ENCODE results near the gene ISG15. TPM values are rescaled to one million over a fixed set of nuclear protein-coding genes. Genes with fewer than 3 reads are reported as not detected.

Gene ISG15
- total and polyA plus RNA-seq, 2 of the 13 experiments (the other 11 are each of a cell fraction or from before 2014, with no cell fraction given): 42.1 to 54.9 TPM

- TF ChIP-seq DMTF1 (CRISPR knock-in tag; IDR thresholded peaks at IDR 0.05) (no peak), ZSCAN29 (CRISPR knock-in tag; conservative IDR thresholded peaks at IDR 0.05) (no peak), ZNF567 (CRISPR knock-in tag; IDR thresholded peaks at IDR 0.05; ENCODE audit: borderline replicate concordance) (no peak), GLMP (CRISPR knock-in tag; IDR thresholded peaks at IDR 0.05; ENCODE audit: borderline replicate concordance) (no peak), NR2F6 (IDR thresholded peaks at IDR 0.05) (no peak), NR2F6 (CRISPR knock-in tag; IDR thresholded peaks at IDR 0.05) (no peak), ZNF142 (CRISPR knock-in tag; IDR thresholded peaks at IDR 0.05) (0 out of 2 replicates have a peak, but pooled peaks have one; percentile 2), ZNF776 (CRISPR knock-in tag; IDR thresholded peaks at IDR 0.05) (no peak), ZMYM3 (CRISPR knock-in tag; IDR thresholded peaks at IDR 0.05) (no peak), HMGXB3 (CRISPR knock-in tag; IDR thresholded peaks at IDR 0.05; ENCODE audit: borderline replicate concordance) (no peak), ZNF547 (CRISPR knock-in tag; IDR thresholded peaks at IDR 0.05) (peak; percentile 35; the same call in 1 of the 2 replicates), ZNF496 (CRISPR knock-in tag; IDR thresholded peaks at IDR 0.05; ENCODE audit: insufficient replicate concordance) (no peak), ZNF710 (CRISPR knock-in tag; IDR thresholded peaks at IDR 0.05; ENCODE audit: borderline replicate concordance) (no peak)
Measured at GRCh38 chr1:966135-966703, 47.1 kb upstream of the ISG15 start, which contains the start of gene PLEKHN1 (continued).

Measured in HepG2 (cell line).